ENCODE measurements around the gene SEBOX.

- TF ChIP-seq CTCF (IDR thresholded peaks at IDR 0.05) (no peak), POLR2AphosphoS5 (IDR thresholded peaks at IDR 0.05) (no peak), POLR2A (IDR thresholded peaks at IDR 0.05) (no peak), EP300 (IDR thresholded peaks at IDR 0.05) (no peak)
Observed at GRCh38 chr17:28407130-28407973, 42.4 kb upstream of the SEBOX start.
